IMR-90 (cell line): ENCODE results near the gene SCRN2. TPM values are rescaled to one million over a fixed set of nuclear protein-coding genes. Genes with fewer than 3 reads are reported as not detected.

Source experiments
- ATAC-seq: fragments of 200-7000 bp; cut with Tn5 transposase; 2 replicates; pipeline ENCODE4 v1.9.1; 2020; ENCODE audit warnings: low read depth, mild to moderate bottlenecking, moderate library complexity
- BruUV-seq: library from RNA; stranded (reverse); fragments of 400-500 nt; replicated peaks from 2 replicates; lab custom pipeline; 2021; lab: Mats Ljungman, UMichigan
- CTCF ChIA-PET: fragments of 300-600 bp; formaldehyde crosslinking; extraction: SDS; loops from one replicate; lab custom pipeline; 2021; ENCODE audit warnings: antibody characterized with exemption; lab: Yijun Ruan, JAX
- POLR2A ChIA-PET: fragments of 300-600 bp; sonication (Branson Sonifier 250); formaldehyde crosslinking; loops from one replicate; lab custom pipeline; 2022; ENCODE audit warnings: antibody characterized with exemption; ENCODE audit not compliant: unreplicated experiment; lab: Charles Lee
- DNase-seq: peaks from one replicate; pipeline ENCODE4 v3.0.0; 2013
- H2AFZ ChIP-seq: replicated peaks from 2 replicates; pipeline ENCODE3; 2013; ENCODE audit warnings: low read length, mild to moderate bottlenecking; ENCODE audit not compliant: poor library complexity
- H2AK5ac ChIP-seq: 2 replicates; pipeline ENCODE4 v1.6.1; 2013; ENCODE audit warnings: low read depth, low read length, inconsistent platforms
- H2AK9ac ChIP-seq: replicated peaks from 2 replicates; pipeline ENCODE3; 2013; ENCODE audit warnings: mild to moderate bottlenecking, low read depth, low read length, moderate library complexity; ENCODE audit not compliant: poor library complexity
- H2BK120ac ChIP-seq: 2 replicates; pipeline ENCODE4 v1.6.1; 2013; ENCODE audit warnings: low read depth, low read length, inconsistent platforms
- H2BK15ac ChIP-seq: 3 replicates; pipeline ENCODE4 v1.6.1; 2013; ENCODE audit warnings: low read depth, low read length, inconsistent platforms
- H2BK20ac ChIP-seq: 2 replicates; pipeline ENCODE4 v1.6.1; 2013; ENCODE audit warnings: low read depth, mild to moderate bottlenecking, inconsistent platforms, low read length, moderate library complexity
- H2BK5ac ChIP-seq: 2 replicates; pipeline ENCODE4 v1.6.1; 2013; ENCODE audit warnings: mild to moderate bottlenecking, low read depth, low read length, inconsistent platforms; ENCODE audit not compliant: poor library complexity, severe bottlenecking
- H3K14ac ChIP-seq: replicated peaks from 2 replicates; pipeline ENCODE4 v1.6.1; 2013; ENCODE audit warnings: low read depth, low read length, inconsistent platforms
- H3K18ac ChIP-seq: 2 replicates; pipeline ENCODE4 v1.6.1; 2013; ENCODE audit warnings: low read depth, low read length, control low read depth
- H3K23ac ChIP-seq: 2 replicates; pipeline ENCODE4 v1.6.1; 2013; ENCODE audit warnings: low read depth, low read length, inconsistent platforms
- H3K27ac ChIP-seq: 2 replicates; pipeline ENCODE4 v1.5.1; 2013; ENCODE audit warnings: mild to moderate bottlenecking, control low read depth, low read length; ENCODE audit not compliant: insufficient read depth
- H3K27me3 ChIP-seq: 2 replicates; pipeline ENCODE4 v1.6.1; 2013; ENCODE audit warnings: low read length; ENCODE audit not compliant: control insufficient read depth, insufficient read depth
- H3K36me3 ChIP-seq: 2 replicates; pipeline ENCODE4 v1.6.1; 2013; ENCODE audit warnings: low read length, mixed read lengths; ENCODE audit not compliant: control insufficient read depth, insufficient read depth
- H3K4ac ChIP-seq: 2 replicates; pipeline ENCODE4 v1.6.1; 2013; ENCODE audit warnings: low read depth, low read length, inconsistent platforms
- H3K4me1 ChIP-seq: 2 replicates; pipeline ENCODE4 v1.6.1; 2013; ENCODE audit warnings: low read length, mixed read lengths; ENCODE audit not compliant: control insufficient read depth, insufficient read depth
- H3K4me2 ChIP-seq: 2 replicates; pipeline ENCODE4 v1.6.1; 2013; ENCODE audit warnings: low read depth, mild to moderate bottlenecking, control low read depth, low read length, moderate library complexity
- H3K4me3 ChIP-seq: 2 replicates; pipeline ENCODE4 v1.5.1; 2013; ENCODE audit warnings: low read depth, mild to moderate bottlenecking, control low read depth, low read length, moderate library complexity; ENCODE audit not compliant: insufficient read depth
- H3K56ac ChIP-seq: 2 replicates; pipeline ENCODE4 v1.6.1; 2013; ENCODE audit warnings: low read length, inconsistent platforms; ENCODE audit not compliant: insufficient read depth; ENCODE audit errors: extremely low read depth
- H3K79me1 ChIP-seq, 2 experiments: 2 replicates each; pipeline ENCODE4 v1.6.1; 2013; ENCODE audit warnings: low read length in 2 of 2, inconsistent platforms in 1 of 2, low read depth in 1 of 2
- H3K9ac ChIP-seq: 2 replicates; pipeline ENCODE4 v1.6.1; 2013; ENCODE audit warnings: low read depth, low read length, control low read depth
- H3K9me1 ChIP-seq: 2 replicates; pipeline ENCODE4 v1.6.1; 2013; ENCODE audit warnings: low read length, inconsistent platforms; ENCODE audit not compliant: insufficient read depth
- H3K9me3 ChIP-seq: 2 replicates; pipeline ENCODE4 v1.6.1; 2013; ENCODE audit warnings: low read length; ENCODE audit not compliant: control insufficient read depth, insufficient read depth
- H4K20me1 ChIP-seq: 2 replicates; pipeline ENCODE4 v1.6.1; 2013; ENCODE audit warnings: low read length, inconsistent platforms; ENCODE audit not compliant: insufficient read depth
- H4K5ac ChIP-seq: 2 replicates; pipeline ENCODE4 v1.6.1; 2013; ENCODE audit warnings: mild to moderate bottlenecking, low read depth, low read length, control low read depth
- H4K8ac ChIP-seq, 2 experiments: 2 replicates each; pipeline ENCODE4 v1.6.1; 2013; ENCODE audit warnings: low read depth in 2 of 2, low read length in 2 of 2, control low read depth in 1 of 2, inconsistent platforms in 1 of 2
- H4K91ac ChIP-seq: 2 replicates; pipeline ENCODE4 v1.6.1; 2013; ENCODE audit warnings: low read depth, low read length, inconsistent platforms; ENCODE audit not compliant: insufficient read depth
- CEBPB ChIP-seq: IDR thresholded peaks from 2 replicates; pipeline ENCODE4 v1.6.1; 2012; ENCODE audit warnings: low read depth, low read length, improper control_type of control experiment
- CHD1 ChIP-seq: IDR thresholded peaks from 2 replicates; pipeline ENCODE4 v1.6.1; 2012; ENCODE audit warnings: low read depth, low read length, improper control_type of control experiment
- MAFK ChIP-seq: IDR thresholded peaks from 2 replicates; pipeline ENCODE4 v1.6.1; 2012; ENCODE audit warnings: low read depth, low read length, improper control_type of control experiment
- MAZ ChIP-seq: IDR thresholded peaks from 2 replicates; pipeline ENCODE4 v1.6.1; 2012; ENCODE audit warnings: low read depth, mild to moderate bottlenecking, low read length, improper control_type of control experiment, moderate library complexity, borderline replicate concordance
- MXI1 ChIP-seq: IDR thresholded peaks from 2 replicates; pipeline ENCODE4 v1.6.1; 2012; ENCODE audit warnings: low read depth, mild to moderate bottlenecking, low read length, moderate library complexity, borderline replicate concordance
- RAD21 ChIP-seq: IDR thresholded peaks from 2 replicates; pipeline ENCODE4 v1.6.1; 2012; ENCODE audit warnings: low read length, improper control_type of control experiment
- RCOR1 ChIP-seq: IDR thresholded peaks from 2 replicates; pipeline ENCODE4 v1.6.1; 2012; ENCODE audit warnings: mild to moderate bottlenecking, low read length, improper control_type of control experiment; ENCODE audit not compliant: insufficient replicate concordance
- RFX5 ChIP-seq: IDR thresholded peaks from 2 replicates; pipeline ENCODE4 v1.8.0; 2012; ENCODE audit warnings: low read depth, mild to moderate bottlenecking, low read length, moderate library complexity
- SMC3 ChIP-seq: fragments of 150-350 bp; IDR thresholded peaks from 2 replicates; pipeline ENCODE4 v1.6.1; 2016; ENCODE audit warnings: low read depth, mild to moderate bottlenecking, antibody characterized with exemption, low read length, moderate library complexity
- WGBS, 2 experiments: methylation state at CpG; one replicate each; pipeline versions ENCODE4 v1.1.5 to v1.1.7; 2013; ENCODE audit warnings: missing lambda C conversion rate in 2 of 2; ENCODE audit not compliant: insufficient read length in 1 of 2; ENCODE audit errors: extremely low coverage in 2 of 2; 5-methylcytosine and 5-hydroxymethylcytosine counted together
- dilution Hi-C: fragments of 300-500 bp; cut with HindIII; formaldehyde crosslinking; loops from one replicate; pipeline ENCODE4 v1.14.3; 2018; ENCODE audit warnings: low sequenced_read_pairs; ENCODE audit not compliant: unreplicated experiment
- in situ Hi-C: fragments of 300-500 bp; cut with MboI; formaldehyde crosslinking; loops from 3 replicates; pipeline ENCODE4 v1.14.3; 2019; ENCODE audit warnings: low sequenced_read_pairs, inconsistent platforms, mixed read lengths
- intact Hi-C: fragments of 100-400 bp; cut with micrococcal nuclease; formaldehyde crosslinking; loops from 2 replicates; pipeline ENCODE4 v1.10.0; 2022
- polyA plus RNA-seq, 3 experiments: library from polyadenylated mRNA; depleted of rRNA; stranded (reverse); fragments of >200 nt; gene quantifications; 2 replicates each; pipeline ENCODE4 v1.2.3, GENCODE V29; 2012; ENCODE audit warnings: low replicate concordance in 1 of 3
- total RNA-seq: library from RNA; depleted of rRNA; stranded (reverse); fragments of >200 nt; gene quantifications from 2 replicates; pipeline ENCODE4 v1.2.3, GENCODE V29; 2012
- TF ChIP-seq, protein P1 (sequence below): fragments of 150-350 bp; IDR thresholded peaks from 2 replicates; pipeline ENCODE4 v1.6.1; 2016; ENCODE audit warnings: low read depth, mild to moderate bottlenecking, low read length, moderate library complexity, borderline replicate concordance
- TF ChIP-seq, protein P2 (sequence below): fragments of 150-350 bp; IDR thresholded peaks from 2 replicates; pipeline ENCODE4 v1.6.1; 2017; ENCODE audit warnings: mild to moderate bottlenecking, antibody characterized with exemption, low read length, low read depth
- TF ChIP-seq, protein P3 (sequence below): conservative IDR thresholded peaks from 2 replicates; pipeline ENCODE4 v1.5.1; 2012; ENCODE audit warnings: mild to moderate bottlenecking, low read depth, low read length, improper control_type of control experiment

Gene SCRN2
- total and polyA plus RNA-seq, 2 of the 4 experiments (the other 2 are of a cell fraction) = 17.2 to 31.0 TPM

DNA sequence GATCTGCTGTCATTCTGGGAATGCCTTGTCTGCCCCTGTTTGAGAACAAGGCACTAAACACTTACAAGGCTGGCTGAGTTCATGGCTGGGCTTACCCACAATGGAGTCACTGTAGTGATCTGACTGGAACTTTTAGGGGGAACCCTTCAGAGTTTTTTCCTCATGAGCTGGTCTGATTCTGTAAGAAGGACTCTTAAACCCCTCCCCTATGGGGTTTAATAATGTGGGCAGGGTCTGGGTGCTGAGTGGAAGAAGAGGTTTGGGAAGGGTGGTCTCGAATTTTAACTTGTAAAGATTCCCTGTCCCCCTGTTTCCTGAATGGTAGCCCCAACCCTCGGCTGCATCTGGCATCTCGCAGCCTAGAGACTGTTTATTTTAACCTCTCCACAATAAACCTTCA, 50.0 kb downstream of the SCRN2 start:
- Histone ChIP-seq H2AK5ac (no peak overlapping the region), H3K27me3 (peaks cover 55% of the 10 kb centered on the region), H3K4ac (no peak overlapping the region), H2AK9ac (no peak overlapping the region), H4K20me1 (no peaks in the 10 kb centered on the region), H2BK15ac (no peak overlapping the region), H3K4me2 (no peak overlapping the region), H3K14ac (no peak overlapping the region), H3K4me3 (no peak overlapping the region), H4K5ac (no peak overlapping the region), H2BK20ac (no peak overlapping the region), H2BK120ac (no peak overlapping the region), H2AFZ (no peak overlapping the region), H3K18ac (no peak overlapping the region), H3K36me3 (no peaks in the 10 kb centered on the region), H3K23ac (no peak overlapping the region), H3K9ac (no peak overlapping the region), H4K8ac (no peak overlapping the region), H3K9me3 (no peaks in the 10 kb centered on the region), H4K91ac (no peak overlapping the region), H3K27ac (no peak overlapping the region), H2BK5ac (no peak overlapping the region), H3K4me1 (no peaks in the 10 kb centered on the region), H3K56ac (no peak overlapping the region), H3K9me1 (no peaks in the 10 kb centered on the region), H3K79me1 (no peaks in the 10 kb centered on the region)
- ATAC-seq = no peak
- no peak for DNase-seq
- dilution Hi-C loops = no loop called here
- no peak for TF ChIP-seq MAFK
- no peak for TF ChIP-seq MAZ
- TF ChIP-seq SMC3 = no peak
- TF ChIP-seq, protein P1, sequence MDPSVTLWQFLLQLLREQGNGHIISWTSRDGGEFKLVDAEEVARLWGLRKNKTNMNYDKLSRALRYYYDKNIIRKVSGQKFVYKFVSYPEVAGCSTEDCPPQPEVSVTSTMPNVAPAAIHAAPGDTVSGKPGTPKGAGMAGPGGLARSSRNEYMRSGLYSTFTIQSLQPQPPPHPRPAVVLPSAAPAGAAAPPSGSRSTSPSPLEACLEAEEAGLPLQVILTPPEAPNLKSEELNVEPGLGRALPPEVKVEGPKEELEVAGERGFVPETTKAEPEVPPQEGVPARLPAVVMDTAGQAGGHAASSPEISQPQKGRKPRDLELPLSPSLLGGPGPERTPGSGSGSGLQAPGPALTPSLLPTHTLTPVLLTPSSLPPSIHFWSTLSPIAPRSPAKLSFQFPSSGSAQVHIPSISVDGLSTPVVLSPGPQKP = no peak
- TF ChIP-seq CEBPB = no peak
- no peak for TF ChIP-seq CHD1
- no peak for TF ChIP-seq RCOR1
- TF ChIP-seq MXI1 = no peak
- TF ChIP-seq, protein P2, sequence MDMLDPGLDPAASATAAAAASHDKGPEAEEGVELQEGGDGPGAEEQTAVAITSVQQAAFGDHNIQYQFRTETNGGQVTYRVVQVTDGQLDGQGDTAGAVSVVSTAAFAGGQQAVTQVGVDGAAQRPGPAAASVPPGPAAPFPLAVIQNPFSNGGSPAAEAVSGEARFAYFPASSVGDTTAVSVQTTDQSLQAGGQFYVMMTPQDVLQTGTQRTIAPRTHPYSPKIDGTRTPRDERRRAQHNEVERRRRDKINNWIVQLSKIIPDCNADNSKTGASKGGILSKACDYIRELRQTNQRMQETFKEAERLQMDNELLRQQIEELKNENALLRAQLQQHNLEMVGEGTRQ = no peak
- TF ChIP-seq RAD21 = no peak
- TF ChIP-seq RFX5 = no peak
- TF ChIP-seq, protein P3, sequence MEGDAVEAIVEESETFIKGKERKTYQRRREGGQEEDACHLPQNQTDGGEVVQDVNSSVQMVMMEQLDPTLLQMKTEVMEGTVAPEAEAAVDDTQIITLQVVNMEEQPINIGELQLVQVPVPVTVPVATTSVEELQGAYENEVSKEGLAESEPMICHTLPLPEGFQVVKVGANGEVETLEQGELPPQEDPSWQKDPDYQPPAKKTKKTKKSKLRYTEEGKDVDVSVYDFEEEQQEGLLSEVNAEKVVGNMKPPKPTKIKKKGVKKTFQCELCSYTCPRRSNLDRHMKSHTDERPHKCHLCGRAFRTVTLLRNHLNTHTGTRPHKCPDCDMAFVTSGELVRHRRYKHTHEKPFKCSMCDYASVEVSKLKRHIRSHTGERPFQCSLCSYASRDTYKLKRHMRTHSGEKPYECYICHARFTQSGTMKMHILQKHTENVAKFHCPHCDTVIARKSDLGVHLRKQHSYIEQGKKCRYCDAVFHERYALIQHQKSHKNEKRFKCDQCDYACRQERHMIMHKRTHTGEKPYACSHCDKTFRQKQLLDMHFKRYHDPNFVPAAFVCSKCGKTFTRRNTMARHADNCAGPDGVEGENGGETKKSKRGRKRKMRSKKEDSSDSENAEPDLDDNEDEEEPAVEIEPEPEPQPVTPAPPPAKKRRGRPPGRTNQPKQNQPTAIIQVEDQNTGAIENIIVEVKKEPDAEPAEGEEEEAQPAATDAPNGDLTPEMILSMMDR = no peak
- intact Hi-C loops = no loop called here
- ChIA-PET POLR2A (no interaction called here), CTCF (no interaction called here)
- WGBS, 2 experiments = no CpG with 5 or more reads among the region's 3 CpGs
- in situ Hi-C loops = no loop called here
- BruUV-seq = no TSS peak
